Fibroblast of the aortic adventitia (primary cell): ENCODE results near the gene PRKCA. TPM values are rescaled to one million over a fixed set of nuclear protein-coding genes. Genes with fewer than 3 reads are reported as not detected.

Source experiments
- DNase-seq: peaks from one replicate; pipeline ENCODE4 v3.0.0-alpha.2; 2010; ENCODE audit warnings: low read depth
- H3K4me3 ChIP-seq: 2 replicates; pipeline ENCODE4 v1.5.1; 2011; ENCODE audit warnings: low read depth, mild to moderate bottlenecking, control low read depth, low read length, moderate library complexity
- CTCF ChIP-seq: IDR thresholded peaks from 2 replicates; pipeline ENCODE4 v1.5.1; 2011; ENCODE audit warnings: mild to moderate bottlenecking, low read length, control low read depth, inconsistent platforms; ENCODE audit not compliant: insufficient read depth
- total RNA-seq: library from RNA; depleted of rRNA; stranded (reverse); fragments of >200 nt; gene quantifications from 2 replicates; pipeline ENCODE4 v1.2.3, GENCODE V29; 2012; ENCODE audit warnings: low replicate concordance

Gene PRKCA
- total RNA-seq, 1 donor, result 43.7 TPM

- peak; percentile 27 for DNase-seq
- no peak overlapping the region for H3K4me3 ChIP-seq
- TF ChIP-seq CTCF, result no peak
Measured at GRCh38 chr17:66518108-66518507, 215.7 kb downstream of the PRKCA start.

DNA sequence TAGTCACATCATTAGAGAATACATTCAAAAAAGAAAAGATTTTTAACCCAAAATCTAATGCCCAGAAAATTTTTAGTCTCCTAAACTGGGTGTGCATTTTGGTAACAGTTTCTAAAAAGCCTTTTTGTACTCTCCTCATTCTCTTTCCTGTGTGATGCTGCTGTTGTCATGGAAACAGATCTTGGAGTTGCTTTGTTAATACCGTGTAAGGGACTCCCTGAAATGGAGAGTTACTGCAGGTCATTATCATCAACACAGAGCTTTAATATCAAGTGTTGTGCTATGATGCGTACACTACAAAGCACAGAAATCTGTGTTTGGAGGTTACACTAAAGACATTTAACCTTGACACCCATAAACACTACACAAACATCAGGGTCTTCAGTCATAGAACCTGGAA, 216.3 kb downstream of the PRKCA start:
- DNase-seq, result no peak
- TF ChIP-seq CTCF, result no peak
- H3K4me3 ChIP-seq, result no peak overlapping the region

- TF ChIP-seq CTCF, result no peak
- no peak overlapping the region for H3K4me3 ChIP-seq
- DNase-seq, result no peak
Measured at GRCh38 chr17:66519154-66519553, 216.7 kb downstream of the PRKCA start.

DNA sequence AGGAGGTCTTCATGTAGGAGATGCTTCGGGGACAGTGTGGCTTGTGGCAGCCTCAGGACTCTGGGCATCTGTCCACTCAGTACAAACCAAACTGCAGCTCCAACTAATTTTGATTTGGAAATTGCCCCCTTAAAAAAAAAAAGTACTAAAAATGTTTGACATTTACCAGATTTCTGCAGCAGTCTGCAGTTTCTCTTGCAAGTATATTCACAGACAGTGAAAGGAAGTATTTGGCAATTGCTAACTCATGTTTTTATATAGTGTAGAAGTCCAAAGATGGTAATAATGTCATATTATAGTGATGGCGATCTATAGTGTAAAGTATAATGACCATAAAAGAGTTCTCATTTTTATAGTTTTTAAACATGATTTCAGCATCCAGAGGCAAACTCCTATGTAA, 218.6 kb downstream of the PRKCA start:
- no peak for TF ChIP-seq CTCF
- no peak overlapping the region for H3K4me3 ChIP-seq
- DNase-seq, result peak; percentile 22

DNA sequence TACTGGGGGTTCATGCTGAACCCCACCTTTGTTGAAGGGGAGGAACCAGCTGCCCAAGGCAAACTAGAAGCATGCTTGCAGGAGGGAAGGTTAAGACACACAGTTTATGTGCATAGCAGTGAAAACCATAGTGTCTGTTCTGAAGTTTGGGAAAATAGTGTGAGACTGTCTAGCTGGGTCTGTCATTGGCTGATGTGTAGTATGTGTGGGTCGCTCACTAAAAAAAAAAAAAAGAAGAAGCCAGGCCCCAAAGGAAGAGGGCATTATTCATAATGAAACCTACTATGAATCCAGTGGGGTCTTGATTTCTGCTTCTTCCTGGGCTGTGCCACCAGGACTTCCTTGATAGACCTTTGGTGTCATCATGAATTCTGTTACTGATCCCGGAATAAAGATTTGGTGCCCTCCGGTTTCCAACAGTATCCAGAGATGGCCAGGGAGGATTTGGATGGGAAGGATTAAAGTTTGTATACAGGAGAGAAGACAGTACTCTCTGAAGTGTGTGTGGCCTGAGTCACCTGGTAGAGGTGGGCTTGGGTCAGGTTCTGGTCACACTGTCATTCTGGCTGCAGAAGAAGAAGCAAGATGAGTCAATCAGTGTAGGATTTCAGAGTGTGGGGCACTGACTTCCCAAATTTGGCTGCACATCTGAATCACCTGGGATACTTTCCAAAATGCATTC, 220.3 kb downstream of the PRKCA start:
- TF ChIP-seq CTCF, result no peak
- no peak for DNase-seq
- no peak overlapping the region for H3K4me3 ChIP-seq

DNA sequence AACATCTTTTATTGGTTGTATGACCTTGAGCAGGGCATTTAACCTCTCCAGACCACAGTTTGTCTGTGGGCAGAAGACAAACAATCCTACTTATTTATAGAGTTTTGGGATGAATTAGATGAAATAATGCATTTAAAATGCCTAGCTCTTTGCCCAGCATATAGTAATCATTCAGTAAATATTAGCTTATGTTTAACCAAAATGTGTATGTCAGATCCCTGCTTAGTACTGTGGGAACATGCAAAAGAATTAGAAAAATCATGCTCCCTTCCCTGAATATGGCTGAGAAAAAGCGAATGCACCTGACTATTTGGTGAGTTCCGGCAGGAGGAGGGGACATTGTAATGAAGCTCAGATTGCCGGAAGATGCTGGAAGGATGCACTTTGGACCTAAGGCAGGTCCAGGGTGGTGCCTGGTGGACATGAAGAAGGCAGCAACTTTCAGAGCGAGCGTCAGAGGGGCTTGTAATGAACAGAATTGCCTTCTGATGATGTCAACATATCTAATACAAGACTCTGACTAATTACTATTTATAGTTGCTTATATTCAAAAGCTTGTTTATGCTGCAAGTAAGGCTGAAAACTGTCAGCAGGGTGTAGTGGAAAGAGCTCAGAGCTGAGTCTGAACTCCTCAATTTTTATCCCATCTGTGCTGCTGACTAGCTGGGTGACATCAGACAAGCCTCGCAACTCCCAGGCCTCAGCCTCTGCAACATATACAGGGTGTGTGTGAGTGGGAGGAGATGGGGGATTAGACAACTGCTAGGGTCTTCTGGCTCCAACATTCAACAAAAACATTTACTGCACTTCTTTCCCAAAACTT, 221.2 kb downstream of the PRKCA start:
- H3K4me3 ChIP-seq, result no peak overlapping the region
- no peak for TF ChIP-seq CTCF
- DNase-seq, result no peak

DNA sequence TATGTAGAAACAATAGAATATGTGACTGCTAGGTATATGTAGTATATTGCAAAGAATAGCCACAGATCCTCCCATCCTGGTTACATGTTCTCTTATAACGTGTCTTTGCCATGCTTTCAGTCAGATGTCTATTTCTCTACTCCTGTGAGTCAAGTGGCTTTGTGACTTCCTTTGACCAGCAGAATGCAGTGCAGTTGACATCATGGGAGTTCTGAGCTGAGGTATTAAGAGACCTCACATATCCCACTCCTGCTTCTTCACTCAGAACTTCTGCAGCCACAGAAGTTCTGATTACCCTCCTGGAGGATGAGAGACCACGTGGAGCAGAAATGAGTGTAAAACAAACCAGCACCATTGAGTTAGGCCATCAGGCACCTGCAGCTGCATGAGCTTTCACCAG, 222.5 kb downstream of the PRKCA start:
- no peak for DNase-seq
- no peak overlapping the region for H3K4me3 ChIP-seq
- no peak for TF ChIP-seq CTCF
